Effector memory CD4-positive, alpha-beta T cell (primary cell): Measurements from ENCODE around the gene C10orf143.

Experiments used
- DNase-seq, 3 donors: peaks; one replicate each; pipeline ENCODE4 v3.0.0-alpha.2; 2020
- H3K27ac ChIP-seq: 2 replicates; pipeline ENCODE4 v1.7.0; 2013; ENCODE audit warnings: mild to moderate bottlenecking, low read length, moderate library complexity; ENCODE audit not compliant: insufficient read depth, poor library complexity, severe bottlenecking
- H3K27me3 ChIP-seq: replicated peaks from 2 replicates; pipeline ENCODE4 v1.7.0; 2013; ENCODE audit warnings: mild to moderate bottlenecking, low read length; ENCODE audit not compliant: insufficient read depth, control insufficient read depth, poor library complexity, severe bottlenecking
- H3K36me3 ChIP-seq: 2 replicates; pipeline ENCODE4 v1.7.0; 2013; ENCODE audit warnings: mild to moderate bottlenecking, low read length, moderate library complexity; ENCODE audit not compliant: control insufficient read depth, insufficient read depth
- H3K4me1 ChIP-seq: 2 replicates; pipeline ENCODE4 v1.7.0; 2013; ENCODE audit warnings: low read length, mild to moderate bottlenecking; ENCODE audit not compliant: control insufficient read depth, insufficient read depth, poor library complexity, severe bottlenecking
- H3K4me3 ChIP-seq: 2 replicates; pipeline ENCODE4 v1.7.0; 2013; ENCODE audit warnings: low read length, low read depth, mild to moderate bottlenecking; ENCODE audit not compliant: insufficient read depth, poor library complexity, severe bottlenecking
- H3K9me3 ChIP-seq: 2 replicates; pipeline ENCODE4 v1.7.0; 2013; ENCODE audit warnings: mild to moderate bottlenecking, low read length, moderate library complexity; ENCODE audit not compliant: control insufficient read depth

The C10orf143 gene

GRCh38 chr10:130018730-130019185 is 91.9 kb downstream of the C10orf143 start:
- no peak overlapping the region for H3K27ac ChIP-seq
- DNase-seq = no peak
- no peaks in the 10 kb centered on the region for H3K36me3 ChIP-seq
- no peak overlapping the region for H3K4me3 ChIP-seq
- no peaks in the 10 kb centered on the region for H3K27me3 ChIP-seq
- no peaks in the 10 kb centered on the region for H3K9me3 ChIP-seq
- no peaks in the 10 kb centered on the region for H3K4me1 ChIP-seq

GRCh38 chr10:130018265-130018664 is 92.4 kb downstream of the C10orf143 start:
- H3K4me1 ChIP-seq = no peaks in the 10 kb centered on the region

GRCh38 chr10:130017631-130018022 is 93.0 kb downstream of the C10orf143 start:
- DNase-seq = no peak
- Histone ChIP-seq H3K9me3 (no peaks in the 10 kb centered on the region), H3K4me3 (no peak overlapping the region), H3K4me1 (no peaks in the 10 kb centered on the region), H3K27me3 (no peaks in the 10 kb centered on the region), H3K27ac (no peak overlapping the region), H3K36me3 (no peaks in the 10 kb centered on the region)

More at GRCh38 chr10:130018265-130018664, 92.4 kb downstream of the C10orf143 start:
- Histone ChIP-seq H3K4me3 (no peak overlapping the region), H3K9me3 (no peaks in the 10 kb centered on the region), H3K36me3 (no peaks in the 10 kb centered on the region), H3K27ac (no peak overlapping the region), H3K27me3 (no peaks in the 10 kb centered on the region)
- no peak for DNase-seq

GRCh38 chr10:130016993-130017630 is 93.5 kb downstream of the C10orf143 start:
- Histone ChIP-seq H3K4me1 (no peaks in the 10 kb centered on the region), H3K9me3 (no peaks in the 10 kb centered on the region), H3K4me3 (no peak overlapping the region), H3K27ac (no peak overlapping the region), H3K36me3 (no peaks in the 10 kb centered on the region), H3K27me3 (no peaks in the 10 kb centered on the region)
- DNase-seq = no peak

GRCh38 chr10:130016095-130016494 is 94.5 kb downstream of the C10orf143 start:
- Histone ChIP-seq H3K27me3 (no peaks in the 10 kb centered on the region), H3K27ac (no peak overlapping the region), H3K36me3 (no peaks in the 10 kb centered on the region), H3K9me3 (no peaks in the 10 kb centered on the region), H3K4me3 (no peak overlapping the region), H3K4me1 (no peaks in the 10 kb centered on the region)
- DNase-seq = no peak

GRCh38 chr10:130015075-130015695 is 95.4 kb downstream of the C10orf143 start:
- H3K4me1 ChIP-seq = no peaks in the 10 kb centered on the region
- no peaks in the 10 kb centered on the region for H3K9me3 ChIP-seq
- DNase-seq = no peak
- H3K27ac ChIP-seq = no peak overlapping the region
- no peaks in the 10 kb centered on the region for H3K27me3 ChIP-seq
- no peak overlapping the region for H3K4me3 ChIP-seq
- H3K36me3 ChIP-seq = no peaks in the 10 kb centered on the region

- no peak overlapping the region for H3K27ac ChIP-seq
Measured at GRCh38 chr10:130014263-130015074, 96.2 kb downstream of the C10orf143 start.

More at GRCh38 chr10:130014263-130015074, 96.2 kb downstream of the C10orf143 start:
- H3K4me1 ChIP-seq = no peaks in the 10 kb centered on the region
- no peaks in the 10 kb centered on the region for H3K27me3 ChIP-seq
- no peaks in the 10 kb centered on the region for H3K9me3 ChIP-seq
- DNase-seq = no peak
- H3K4me3 ChIP-seq = no peak overlapping the region
- no peaks in the 10 kb centered on the region for H3K36me3 ChIP-seq
